Upper lobe of right lung (tissue), 1 donor: ENCODE data around the gene GRK1. TPM values are rescaled to one million over a fixed set of nuclear protein-coding genes. Genes with fewer than 3 reads are reported as not detected.

Experiments used
- ATAC-seq: fragments of 200-7000 bp; cut with Tn5 transposase; one replicate; pipeline ENCODE4 v1.9.1; 2020; ENCODE audit warnings: mild to moderate bottlenecking, moderate library complexity
- DNase-seq: peaks from one replicate; pipeline ENCODE4 v3.0.0-alpha.2; 2020
- H3K27ac ChIP-seq: fragments of 200-600 bp; one replicate; pipeline ENCODE4 v1.8.0; 2022
- H3K27me3 ChIP-seq: fragments of 200-600 bp; one replicate; pipeline ENCODE4 v1.8.0; 2022; ENCODE audit warnings: mild to moderate bottlenecking
- H3K36me3 ChIP-seq: fragments of 200-600 bp; one replicate; pipeline ENCODE4 v1.8.0; 2022
- H3K4me1 ChIP-seq: fragments of 200-600 bp; one replicate; pipeline ENCODE4 v1.8.0; 2022
- H3K4me3 ChIP-seq: fragments of 200-600 bp; one replicate; pipeline ENCODE4 v1.8.0; 2022; ENCODE audit warnings: mild to moderate bottlenecking
- H3K9me3 ChIP-seq: fragments of 200-600 bp; one replicate; pipeline ENCODE4 v1.8.0; 2022
- intact Hi-C: fragments of 100-400 bp; cut with DNase I; formaldehyde crosslinking; loops from one replicate; pipeline ENCODE4 v1.11.0; 2022
- total RNA-seq: library from RNA; stranded (reverse); fragmentation: NEBNext Ultra II Directional; extraction: Animal tissue kit (Norgen Biotek cat#: 25700); gene quantifications from one replicate; pipeline ENCODE4 v1.2.1, GENCODE V29; 2021
- TF ChIP-seq, protein P1 (sequence below): fragments of 200-600 bp; IDR thresholded peaks from one replicate; pipeline ENCODE4 v1.8.0; 2022; ENCODE audit warnings: antibody characterized with exemption
- donor health status: DM: no; HTN: yes; CAD: no; lungs with severe emphysema.

Gene GRK1
- total RNA-seq, 1 donor from 2014 or later, result 0.09 TPM

DNA sequence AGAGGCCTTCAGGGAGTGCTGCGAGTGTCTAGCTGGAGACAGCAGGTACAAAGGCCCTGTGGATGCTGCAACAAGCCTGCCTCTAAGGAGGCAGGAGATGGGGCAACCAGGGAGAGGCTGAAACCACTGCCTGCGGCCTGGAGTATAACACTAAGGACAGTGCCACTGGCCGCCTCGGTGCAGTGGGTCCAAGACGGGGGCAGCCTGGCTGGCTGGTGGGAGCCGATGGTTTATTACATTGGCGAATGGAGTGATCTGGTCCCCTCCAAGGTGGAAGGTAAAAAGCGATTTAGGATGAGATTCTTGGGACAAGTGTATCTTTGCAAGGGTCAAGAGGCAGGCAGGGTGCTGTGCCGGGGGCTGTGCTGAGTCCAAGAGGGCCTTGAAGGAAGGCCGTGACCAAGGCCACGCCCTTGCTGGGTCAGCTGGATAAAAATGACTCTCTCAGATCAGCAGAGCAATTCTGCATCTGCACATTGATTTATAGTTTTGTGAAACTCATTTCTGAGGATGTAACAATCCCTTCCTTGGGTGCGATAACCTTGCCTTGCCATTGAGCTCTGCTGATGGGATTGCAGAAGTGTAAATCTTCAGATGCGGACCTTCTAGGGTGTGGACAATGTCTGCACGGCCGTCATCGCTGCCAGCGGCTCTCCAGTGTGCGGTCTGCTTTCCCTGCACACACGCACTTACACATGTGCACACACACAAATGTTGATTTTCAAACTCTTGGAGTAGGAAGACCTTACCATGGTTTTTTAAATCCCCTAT is 98.0 kb downstream of the GRK1 start:
- peaks cover 2% of the 10 kb centered on the region for H3K4me1 ChIP-seq
- TF ChIP-seq, protein P1, sequence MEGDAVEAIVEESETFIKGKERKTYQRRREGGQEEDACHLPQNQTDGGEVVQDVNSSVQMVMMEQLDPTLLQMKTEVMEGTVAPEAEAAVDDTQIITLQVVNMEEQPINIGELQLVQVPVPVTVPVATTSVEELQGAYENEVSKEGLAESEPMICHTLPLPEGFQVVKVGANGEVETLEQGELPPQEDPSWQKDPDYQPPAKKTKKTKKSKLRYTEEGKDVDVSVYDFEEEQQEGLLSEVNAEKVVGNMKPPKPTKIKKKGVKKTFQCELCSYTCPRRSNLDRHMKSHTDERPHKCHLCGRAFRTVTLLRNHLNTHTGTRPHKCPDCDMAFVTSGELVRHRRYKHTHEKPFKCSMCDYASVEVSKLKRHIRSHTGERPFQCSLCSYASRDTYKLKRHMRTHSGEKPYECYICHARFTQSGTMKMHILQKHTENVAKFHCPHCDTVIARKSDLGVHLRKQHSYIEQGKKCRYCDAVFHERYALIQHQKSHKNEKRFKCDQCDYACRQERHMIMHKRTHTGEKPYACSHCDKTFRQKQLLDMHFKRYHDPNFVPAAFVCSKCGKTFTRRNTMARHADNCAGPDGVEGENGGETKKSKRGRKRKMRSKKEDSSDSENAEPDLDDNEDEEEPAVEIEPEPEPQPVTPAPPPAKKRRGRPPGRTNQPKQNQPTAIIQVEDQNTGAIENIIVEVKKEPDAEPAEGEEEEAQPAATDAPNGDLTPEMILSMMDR, result no peak

DNA sequence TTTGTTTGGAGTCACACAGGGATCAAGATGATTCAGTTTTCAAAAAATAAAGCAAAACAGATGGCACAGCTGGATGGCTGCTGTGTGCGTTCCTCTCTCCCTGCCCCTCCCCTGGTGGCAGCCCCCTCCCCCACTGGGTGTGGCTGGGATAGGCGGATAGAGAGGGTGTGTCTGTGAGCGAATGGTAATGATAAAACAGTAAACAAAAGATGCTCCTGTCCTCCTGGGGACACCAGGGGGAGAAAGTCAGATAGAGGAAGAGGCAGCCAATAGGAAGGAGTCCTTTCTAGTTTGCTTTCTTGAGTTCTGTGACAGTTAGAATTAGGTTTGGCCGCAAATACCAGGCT is 98.5 kb downstream of the GRK1 start:
- Histone ChIP-seq H3K27ac (no peak overlapping the region), H3K4me1 (no peaks in the 10 kb centered on the region), H3K9me3 (no peaks in the 10 kb centered on the region), H3K36me3 (no peaks in the 10 kb centered on the region), H3K27me3 (no peaks in the 10 kb centered on the region), H3K4me3 (no peak overlapping the region)
- no peak for ATAC-seq
- intact Hi-C loops, result no loop called here
- DNase-seq, result peak; percentile 6
- TF ChIP-seq, protein P1, result no peak

More for the DNA sequence above, 98.0 kb downstream of the GRK1 start:
- Histone ChIP-seq H3K36me3 (no peaks in the 10 kb centered on the region), H3K27ac (no peak overlapping the region), H3K4me3 (no peak overlapping the region), H3K27me3 (no peaks in the 10 kb centered on the region), H3K9me3 (no peaks in the 10 kb centered on the region)
- DNase-seq (peak; percentile 55), ATAC-seq (no peak)
- intact Hi-C loops, result no loop called here

DNA sequence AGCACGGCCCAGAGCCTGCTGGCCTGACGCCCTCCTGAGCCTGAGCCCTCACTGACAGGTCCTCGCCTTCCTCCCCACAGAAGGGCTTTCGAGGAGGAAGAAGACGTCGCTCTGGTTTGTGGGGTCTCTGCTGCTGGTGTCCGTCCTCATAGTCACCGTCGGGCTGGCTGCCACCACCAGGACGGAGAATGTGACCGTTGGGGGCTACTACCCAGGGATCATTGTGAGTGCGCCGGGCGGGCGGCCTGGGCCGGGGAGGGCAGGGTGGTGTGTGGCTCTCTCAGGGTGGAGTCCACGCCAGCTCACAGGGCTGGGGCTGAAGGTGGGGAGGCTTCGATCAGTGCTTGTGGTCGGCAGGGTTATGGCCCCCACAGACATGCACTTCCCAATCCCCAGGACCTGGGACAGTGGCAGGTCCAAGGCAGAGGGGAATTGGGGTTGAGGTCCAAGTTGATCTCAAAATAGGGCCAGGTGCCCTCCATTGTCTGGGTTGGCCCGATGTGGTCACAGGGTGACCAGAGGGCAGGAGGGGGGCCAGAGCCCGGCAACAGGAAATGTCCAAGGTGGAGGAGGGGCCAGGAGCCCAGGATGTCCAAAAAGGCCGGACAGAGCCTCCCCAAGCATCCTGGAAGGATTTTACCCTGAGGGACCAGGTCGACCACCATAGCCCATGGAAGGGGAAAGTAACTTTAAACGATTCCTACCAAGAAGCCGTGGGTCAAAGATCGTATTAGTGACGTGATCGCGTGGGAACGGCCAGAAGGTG is 99.2 kb downstream of the GRK1 start:
- DNase-seq (peak; percentile 53), ATAC-seq (no peak)
- no peak overlapping the region for H3K27ac ChIP-seq
- no peaks in the 10 kb centered on the region for H3K27me3 ChIP-seq
- H3K9me3 ChIP-seq, result no peaks in the 10 kb centered on the region
- intact Hi-C loops, result no loop called here
- H3K4me3 ChIP-seq, result no peak overlapping the region
- no peaks in the 10 kb centered on the region for H3K4me1 ChIP-seq
- TF ChIP-seq, protein P1, result no peak
- H3K36me3 ChIP-seq, result no peaks in the 10 kb centered on the region

DNA sequence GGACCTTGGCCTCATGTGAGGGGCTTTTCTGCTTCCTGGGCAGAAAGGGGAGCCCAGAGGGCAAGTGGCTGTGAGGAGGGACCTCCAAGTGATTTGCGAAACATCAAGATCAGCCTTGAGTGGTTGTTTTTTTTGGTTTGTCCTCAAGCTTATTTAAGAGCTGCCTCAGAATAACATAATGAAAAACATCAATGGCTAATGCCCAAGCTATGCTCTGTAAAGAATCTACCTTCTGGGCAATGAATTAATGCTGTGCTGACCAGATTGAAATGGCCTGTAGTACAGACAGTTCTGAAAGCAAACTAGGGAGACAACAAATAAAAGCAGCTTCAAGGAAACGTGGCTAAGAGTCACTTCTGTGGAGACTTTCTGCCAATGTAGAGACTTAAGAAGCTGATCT is 100.3 kb downstream of the GRK1 start:
- H3K4me1 ChIP-seq, result no peaks in the 10 kb centered on the region
- H3K4me3 ChIP-seq, result no peak overlapping the region
- no peak for ATAC-seq
- H3K27me3 ChIP-seq, result no peaks in the 10 kb centered on the region
- DNase-seq, result no peak
- H3K36me3 ChIP-seq, result no peaks in the 10 kb centered on the region
- intact Hi-C loops, result no loop called here
- H3K9me3 ChIP-seq, result no peaks in the 10 kb centered on the region
- H3K27ac ChIP-seq, result no peak overlapping the region
- TF ChIP-seq, protein P1, result no peak

DNA sequence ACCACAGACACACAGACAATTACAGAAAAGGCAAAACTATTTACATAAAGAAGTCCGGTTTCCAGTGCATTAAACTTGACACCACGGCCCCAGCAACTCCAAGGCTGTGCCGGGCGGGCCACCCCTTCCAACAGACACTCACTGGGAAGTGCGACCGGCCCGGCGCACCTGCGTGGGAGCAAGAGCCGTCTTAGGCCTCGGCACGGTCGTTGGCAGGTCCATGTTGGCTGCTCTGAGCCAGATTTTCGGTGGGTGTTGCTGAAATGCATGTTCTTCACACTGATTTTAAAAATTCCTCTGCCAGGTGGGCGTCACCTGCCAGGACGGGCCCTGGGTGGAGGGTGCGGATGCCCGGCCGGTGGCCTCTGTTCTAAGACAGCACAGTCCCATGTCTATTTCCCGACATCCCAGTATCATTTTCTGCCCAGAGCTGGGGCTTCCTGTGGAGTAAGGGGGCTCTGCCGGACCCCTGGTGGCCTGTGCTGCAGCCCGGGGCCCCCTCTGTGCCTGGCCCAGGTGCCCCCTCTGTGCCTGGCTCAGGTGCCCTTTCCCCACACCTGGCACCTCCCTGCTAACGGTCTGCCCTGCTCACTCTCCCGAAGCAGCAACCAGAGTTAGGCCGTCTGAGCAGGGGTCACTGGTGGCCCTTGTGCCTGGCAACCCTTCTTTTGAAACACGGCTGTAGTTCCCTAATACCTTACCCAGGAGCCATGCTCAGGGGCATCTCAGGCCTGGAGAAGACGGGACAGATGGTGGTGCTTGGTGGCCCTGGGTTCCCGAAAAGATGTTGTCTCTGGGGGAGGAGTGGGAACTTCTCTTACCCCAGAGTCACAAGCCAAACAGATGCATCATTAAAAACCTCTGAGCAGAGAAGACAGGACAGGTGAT is 101.2 kb downstream of the GRK1 start:
- Histone ChIP-seq H3K27ac (no peak overlapping the region), H3K9me3 (no peaks in the 10 kb centered on the region), H3K4me1 (no peaks in the 10 kb centered on the region), H3K27me3 (no peaks in the 10 kb centered on the region), H3K36me3 (no peaks in the 10 kb centered on the region), H3K4me3 (no peak overlapping the region)
- DNase-seq (peak; percentile 40), ATAC-seq (no peak)
- intact Hi-C loops, result no loop called here
- TF ChIP-seq, protein P1, result no peak
